Measurements from ENCODE around the gene PCYT1B. TPM values are rescaled to one million over a fixed set of nuclear protein-coding genes. Genes with fewer than 3 reads are reported as not detected.

PCYT1B gene
- total RNA-seq, 2 donors from 2014 or later: 11.3 to 16.0 TPM

- H3K9me3 Mint-ChIP-seq: no peaks in the 10 kb centered on the region
- TF ChIP-seq CTCF (conservative IDR thresholded peaks at IDR 0.05): no peak
- WGBS, 2 experiments (ENCODE audit: insufficient coverage in 1 of 2, insufficient read length in 1 of 2): 92% methylated on average over 1 of the region's 1 CpG; no CpG with 5 or more reads in 1 of the 2 experiments
These were observed 44.0 kb downstream of the PCYT1B start for GRCh38 chrX:24603191-24603590.

GRCh38 chrX:24601858-24602257 lies 45.3 kb downstream of the PCYT1B start:
- no peak overlapping the region for H3K27ac ChIP-seq (ENCODE audit: low read depth, low read length)
- no peak for TF ChIP-seq CTCF (conservative IDR thresholded peaks at IDR 0.05)
- Mint-ChIP-seq H3K27ac (no peak overlapping the region), H3K9me3 (no peaks in the 10 kb centered on the region), H3K36me3 (ENCODE audit: low read depth) (peaks cover 6% of the 10 kb centered on the region), H3K4me3 (no peak overlapping the region), H3K27me3 (ENCODE audit: insufficient read depth) (no peaks in the 10 kb centered on the region), H3K4me1 (peaks cover 2% of the 10 kb centered on the region)
- no peak overlapping the region for H3K4me3 ChIP-seq (ENCODE audit: low read length)
- WGBS, 2 experiments (ENCODE audit: insufficient coverage in 1 of 2, insufficient read length in 1 of 2): 93% methylated on average over 4 of the region's 4 CpGs; no CpG with 5 or more reads in 1 of the 2 experiments
- H3K9ac ChIP-seq (ENCODE audit: extremely low read depth, low read length, poor library complexity, severe bottlenecking): no peak overlapping the region
- DNase-seq: no peak
- H3K9me3 ChIP-seq (ENCODE audit: control insufficient read depth, low read length): no peaks in the 10 kb centered on the region
- no peaks in the 10 kb centered on the region for H3K4me1 ChIP-seq (ENCODE audit: control insufficient read depth, insufficient read depth, low read length)
- H3K27me3 ChIP-seq (ENCODE audit: control insufficient read depth, insufficient read depth, low read length, poor library complexity, severe bottlenecking): no peaks in the 10 kb centered on the region
- no peaks in the 10 kb centered on the region for H3K36me3 ChIP-seq (ENCODE audit: control insufficient read depth, insufficient read depth, low read length)

More at GRCh38 chrX:24603191-24603590, 44.0 kb downstream of the PCYT1B start:
- Mint-ChIP-seq H3K4me3 (no peak overlapping the region), H3K27ac (no peak overlapping the region), H3K36me3 (ENCODE audit: low read depth) (peaks cover 9% of the 10 kb centered on the region), H3K4me1 (peaks cover 2% of the 10 kb centered on the region), H3K27me3 (ENCODE audit: insufficient read depth) (no peaks in the 10 kb centered on the region)
- Histone ChIP-seq H3K9ac (ENCODE audit: extremely low read depth, low read length, poor library complexity, severe bottlenecking) (no peak overlapping the region), H3K36me3 (ENCODE audit: control insufficient read depth, insufficient read depth, low read length) (no peaks in the 10 kb centered on the region), H3K9me3 (ENCODE audit: control insufficient read depth, low read length) (no peaks in the 10 kb centered on the region), H3K27ac (ENCODE audit: low read depth, low read length) (no peak overlapping the region), H3K4me3 (ENCODE audit: low read length) (no peak overlapping the region), H3K27me3 (ENCODE audit: control insufficient read depth, insufficient read depth, low read length, poor library complexity, severe bottlenecking) (no peaks in the 10 kb centered on the region), H3K4me1 (ENCODE audit: control insufficient read depth, insufficient read depth, low read length) (no peaks in the 10 kb centered on the region)
- no peak for DNase-seq

GRCh38 chrX:24594501-24594900 lies 52.6 kb downstream of the PCYT1B start:
- Mint-ChIP-seq H3K4me3 (no peak overlapping the region), H3K9me3 (no peaks in the 10 kb centered on the region), H3K4me1 (no peaks in the 10 kb centered on the region), H3K27ac (no peak overlapping the region), H3K27me3 (ENCODE audit: insufficient read depth) (no peaks in the 10 kb centered on the region), H3K36me3 (ENCODE audit: low read depth) (peaks cover under 1% of the 10 kb centered on the region)
- no peak overlapping the region for H3K4me3 ChIP-seq (ENCODE audit: low read length)
- no peak for DNase-seq
- H3K27ac ChIP-seq (ENCODE audit: low read depth, low read length): no peak overlapping the region
- no peak overlapping the region for H3K9ac ChIP-seq (ENCODE audit: extremely low read depth, low read length, poor library complexity, severe bottlenecking)
- 92 to 94% methylated on average over 2 to 4 of the region's 4 CpGs for WGBS, 2 experiments (ENCODE audit: insufficient coverage in 1 of 2, insufficient read length in 1 of 2)
- no peaks in the 10 kb centered on the region for H3K36me3 ChIP-seq (ENCODE audit: control insufficient read depth, insufficient read depth, low read length)
- H3K9me3 ChIP-seq (ENCODE audit: control insufficient read depth, low read length): no peaks in the 10 kb centered on the region
- H3K27me3 ChIP-seq (ENCODE audit: control insufficient read depth, insufficient read depth, low read length, poor library complexity, severe bottlenecking): no peaks in the 10 kb centered on the region
- no peaks in the 10 kb centered on the region for H3K4me1 ChIP-seq (ENCODE audit: control insufficient read depth, insufficient read depth, low read length)
- no peak for TF ChIP-seq CTCF (conservative IDR thresholded peaks at IDR 0.05)

All from endodermal cell (in vitro differentiated cells).